K562 (cell line): ENCODE data around the gene CERS6. TPM values are rescaled to one million over a fixed set of nuclear protein-coding genes. Genes with fewer than 3 reads are reported as not detected.

Experiments
- CAMTA2 ChIP-seq: fragments of 250-450 bp; sonication (Bioruptor Pico); conservative IDR thresholded peaks from 2 replicates; pipeline ENCODE4 v1.5.1; 2022
- SMAD3 ChIP-seq: fragments of 450-650 bp; formaldehyde crosslinking; conservative IDR thresholded peaks from 2 replicates; pipeline ENCODE4 v1.4.0; 2020; ENCODE audit warnings: mild to moderate bottlenecking
- SMARCA4 ChIP-seq: fragments of 450-650 bp; IDR thresholded peaks from 2 replicates; pipeline ENCODE4 v1.6.1; 2016
- TEAD1 ChIP-seq, 2 experiments: fragments of 450-650 bp in 1 of 2; sonication (generic) in 1 of 2; formaldehyde crosslinking; IDR thresholded peaks; 2 replicates each; pipeline versions ENCODE4 v1.4.0 to v1.8.0; 2020 to 2022; ENCODE audit warnings: mild to moderate bottlenecking in 2 of 2, missing genetic modification reagents in 1 of 2
- TSC22D4 ChIP-seq: fragments of 450-650 bp; IDR thresholded peaks from 2 replicates; pipeline ENCODE4 v1.6.1; 2016; ENCODE audit warnings: missing genetic modification characterization, missing biosample characterization, control low read depth
- ZNF239 ChIP-seq: fragments of 250-450 bp; sonication (Bioruptor Pico); IDR thresholded peaks from 2 replicates; pipeline ENCODE4 v1.4.0; 2020; ENCODE audit warnings: mild to moderate bottlenecking
- ZNF324 ChIP-seq: fragments of 250-450 bp; sonication (Bioruptor Pico); IDR thresholded peaks from 2 replicates; pipeline ENCODE4 v1.4.0; 2020; ENCODE audit warnings: mild to moderate bottlenecking
- ZNF75A ChIP-seq: fragments of 450-650 bp; formaldehyde crosslinking; IDR thresholded peaks from 2 replicates; pipeline ENCODE4 v1.4.0; 2020; ENCODE audit warnings: mild to moderate bottlenecking
- polyA plus RNA-seq, 8 experiments: library from polyadenylated mRNA; depleted of rRNA in 4 of 8; stranded (reverse) in 5 of 8; unstranded in 3 of 8; fragments of >200 nt; fragmentation: Nextera tagmentation in 2 of 8; fragmentation: Illumina TruSeq in 1 of 8; extraction: Ambion mirVana in 2 of 8; extraction: Trizol in 1 of 8; gene quantifications; 2 replicates each; pipeline versions ENCODE4 v1.2.1 to v1.2.3, GENCODE V29; 2011 to 2014; ENCODE audit warnings: inconsistent platforms in 1 of 8, missing spikeins in 1 of 8
- total RNA-seq, 7 experiments: library from RNA; depleted of rRNA in 6 of 7; stranded (reverse); fragments of >200 nt in 6 of 7; fragmentation: Illumina TruSeq in 2 of 7; extraction: Trizol in 2 of 7; gene quantifications; 2 replicates each; pipeline versions ENCODE4 v1.2.1 to v1.2.3, GENCODE V29; 2011 to 2021; ENCODE audit warnings: low replicate concordance in 1 of 7
- TF ChIP-seq, protein P1 (sequence below): fragments of 200-800 bp; sonication (Bioruptor generic); IDR thresholded peaks from 2 replicates; pipeline ENCODE4 v1.6.1; 2017; ENCODE audit warnings: missing genetic modification characterization, missing compliant biosample characterization
- TF ChIP-seq, protein P2 (sequence below): IDR thresholded peaks from 3 replicates; pipeline ENCODE4 v1.6.1; 2011; ENCODE audit warnings: borderline replicate concordance, mild to moderate bottlenecking; ENCODE audit not compliant: insufficient read length, insufficient read depth
- TF ChIP-seq, protein P3 (sequence below): fragments of 450-650 bp; IDR thresholded peaks from 2 replicates; pipeline ENCODE4 v1.6.1; 2017; ENCODE audit warnings: antibody characterized with exemption, mild to moderate bottlenecking
- TF ChIP-seq, protein P4 (sequence below), 2 experiments: IDR thresholded peaks in 1 of 2; conservative IDR thresholded peaks in 1 of 2; 2 replicates each; pipeline ENCODE4 v1.6.1; 2016; ENCODE audit warnings: low read depth in 2 of 2, mild to moderate bottlenecking in 1 of 2, missing compliant biosample characterization in 1 of 2, missing genetic modification characterization in 1 of 2, moderate library complexity in 1 of 2

The CERS6 gene
- total and polyA plus RNA-seq, 9 of the 15 experiments (the other 6 are each of a cell fraction or from before 2014, with no cell fraction given) = 1.6 to 13.6 (median 11.4) TPM

DNA sequence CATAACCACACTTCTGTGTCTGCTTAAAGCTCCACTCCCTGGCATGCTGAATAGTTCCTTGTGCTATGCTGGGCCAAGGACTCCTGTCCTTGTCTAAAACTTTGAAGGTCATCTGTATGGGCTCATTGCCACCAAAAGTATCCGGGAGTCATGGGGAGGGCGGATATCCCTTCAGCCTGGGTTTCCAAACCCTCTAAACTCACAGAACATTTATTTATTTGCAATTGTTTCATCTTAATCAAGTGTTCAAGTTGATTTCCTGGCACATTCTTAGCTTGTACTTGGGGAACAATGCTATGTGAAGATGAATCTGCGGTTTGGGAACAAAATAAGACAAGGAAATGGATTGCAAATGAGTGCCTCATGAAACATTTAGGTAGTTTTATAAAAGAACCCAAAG lies 348.1 kb downstream of the CERS6 start (continued):
- TF ChIP-seq, protein P1, sequence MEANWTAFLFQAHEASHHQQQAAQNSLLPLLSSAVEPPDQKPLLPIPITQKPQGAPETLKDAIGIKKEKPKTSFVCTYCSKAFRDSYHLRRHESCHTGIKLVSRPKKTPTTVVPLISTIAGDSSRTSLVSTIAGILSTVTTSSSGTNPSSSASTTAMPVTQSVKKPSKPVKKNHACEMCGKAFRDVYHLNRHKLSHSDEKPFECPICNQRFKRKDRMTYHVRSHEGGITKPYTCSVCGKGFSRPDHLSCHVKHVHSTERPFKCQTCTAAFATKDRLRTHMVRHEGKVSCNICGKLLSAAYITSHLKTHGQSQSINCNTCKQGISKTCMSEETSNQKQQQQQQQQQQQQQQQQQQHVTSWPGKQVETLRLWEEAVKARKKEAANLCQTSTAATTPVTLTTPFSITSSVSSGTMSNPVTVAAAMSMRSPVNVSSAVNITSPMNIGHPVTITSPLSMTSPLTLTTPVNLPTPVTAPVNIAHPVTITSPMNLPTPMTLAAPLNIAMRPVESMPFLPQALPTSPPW (CRISPR knock-in tag) = no peak
- TF ChIP-seq, protein P2, sequence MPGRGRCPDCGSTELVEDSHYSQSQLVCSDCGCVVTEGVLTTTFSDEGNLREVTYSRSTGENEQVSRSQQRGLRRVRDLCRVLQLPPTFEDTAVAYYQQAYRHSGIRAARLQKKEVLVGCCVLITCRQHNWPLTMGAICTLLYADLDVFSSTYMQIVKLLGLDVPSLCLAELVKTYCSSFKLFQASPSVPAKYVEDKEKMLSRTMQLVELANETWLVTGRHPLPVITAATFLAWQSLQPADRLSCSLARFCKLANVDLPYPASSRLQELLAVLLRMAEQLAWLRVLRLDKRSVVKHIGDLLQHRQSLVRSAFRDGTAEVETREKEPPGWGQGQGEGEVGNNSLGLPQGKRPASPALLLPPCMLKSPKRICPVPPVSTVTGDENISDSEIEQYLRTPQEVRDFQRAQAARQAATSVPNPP = no peak
- TF ChIP-seq TEAD1 (CRISPR knock-in tag; IDR thresholded peaks at IDR 0.05) (peak; percentile 26 to 42; a peak in 1 of 4 replicates), TSC22D4 (no peak), ZNF75A (no peak; the same call in 1 of the 2 replicates), SMARCA4 (0 out of 2 replicates have a peak, but pooled peaks have one; percentile 38), CAMTA2 (CRISPR knock-in tag) (no peak), ZNF239 (CRISPR knock-in tag) (0 out of 2 replicates have a peak, but pooled peaks have one; percentile 18), SMAD3 (CRISPR knock-in tag) (no peak), ZNF324 (CRISPR knock-in tag) (0 out of 2 replicates have a peak, but pooled peaks have one; percentile 36)
- TF ChIP-seq, protein P3, sequence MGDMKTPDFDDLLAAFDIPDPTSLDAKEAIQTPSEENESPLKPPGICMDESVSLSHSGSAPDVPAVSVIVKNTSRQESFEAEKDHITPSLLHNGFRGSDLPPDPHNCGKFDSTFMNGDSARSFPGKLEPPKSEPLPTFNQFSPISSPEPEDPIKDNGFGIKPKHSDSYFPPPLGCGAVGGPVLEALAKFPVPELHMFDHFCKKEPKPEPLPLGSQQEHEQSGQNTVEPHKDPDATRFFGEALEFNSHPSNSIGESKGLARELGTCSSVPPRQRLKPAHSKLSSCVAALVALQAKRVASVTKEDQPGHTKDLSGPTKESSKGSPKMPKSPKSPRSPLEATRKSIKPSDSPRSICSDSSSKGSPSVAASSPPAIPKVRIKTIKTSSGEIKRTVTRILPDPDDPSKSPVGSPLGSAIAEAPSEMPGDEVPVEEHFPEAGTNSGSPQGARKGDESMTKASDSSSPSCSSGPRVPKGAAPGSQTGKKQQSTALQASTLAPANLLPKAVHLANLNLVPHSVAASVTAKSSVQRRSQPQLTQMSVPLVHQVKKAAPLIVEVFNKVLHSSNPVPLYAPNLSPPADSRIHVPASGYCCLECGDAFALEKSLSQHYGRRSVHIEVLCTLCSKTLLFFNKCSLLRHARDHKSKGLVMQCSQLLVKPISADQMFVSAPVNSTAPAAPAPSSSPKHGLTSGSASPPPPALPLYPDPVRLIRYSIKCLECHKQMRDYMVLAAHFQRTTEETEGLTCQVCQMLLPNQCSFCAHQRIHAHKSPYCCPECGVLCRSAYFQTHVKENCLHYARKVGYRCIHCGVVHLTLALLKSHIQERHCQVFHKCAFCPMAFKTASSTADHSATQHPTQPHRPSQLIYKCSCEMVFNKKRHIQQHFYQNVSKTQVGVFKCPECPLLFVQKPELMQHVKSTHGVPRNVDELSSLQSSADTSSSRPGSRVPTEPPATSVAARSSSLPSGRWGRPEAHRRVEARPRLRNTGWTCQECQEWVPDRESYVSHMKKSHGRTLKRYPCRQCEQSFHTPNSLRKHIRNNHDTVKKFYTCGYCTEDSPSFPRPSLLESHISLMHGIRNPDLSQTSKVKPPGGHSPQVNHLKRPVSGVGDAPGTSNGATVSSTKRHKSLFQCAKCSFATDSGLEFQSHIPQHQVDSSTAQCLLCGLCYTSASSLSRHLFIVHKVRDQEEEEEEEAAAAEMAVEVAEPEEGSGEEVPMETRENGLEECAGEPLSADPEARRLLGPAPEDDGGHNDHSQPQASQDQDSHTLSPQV = 0 out of 2 replicates have a peak, but pooled peaks have one; percentile 50
- TF ChIP-seq, protein P4, sequence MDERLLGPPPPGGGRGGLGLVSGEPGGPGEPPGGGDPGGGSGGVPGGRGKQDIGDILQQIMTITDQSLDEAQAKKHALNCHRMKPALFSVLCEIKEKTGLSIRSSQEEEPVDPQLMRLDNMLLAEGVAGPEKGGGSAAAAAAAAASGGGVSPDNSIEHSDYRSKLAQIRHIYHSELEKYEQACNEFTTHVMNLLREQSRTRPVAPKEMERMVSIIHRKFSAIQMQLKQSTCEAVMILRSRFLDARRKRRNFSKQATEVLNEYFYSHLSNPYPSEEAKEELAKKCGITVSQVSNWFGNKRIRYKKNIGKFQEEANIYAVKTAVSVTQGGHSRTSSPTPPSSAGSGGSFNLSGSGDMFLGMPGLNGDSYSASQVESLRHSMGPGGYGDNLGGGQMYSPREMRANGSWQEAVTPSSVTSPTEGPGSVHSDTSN (CRISPR knock-in tag; IDR thresholded peaks at IDR 0.05; ENCODE audit: low read depth) = no peak
- TF ChIP-seq, protein P4 (tag; conservative IDR thresholded peaks at IDR 0.05; ENCODE audit: low read depth) = no peak
